DOHH2 (cell line): Measurements from ENCODE around the gene PGM2L1.

ENCODE experiments used
- CTCF ChIP-seq: fragments of 200-600 bp; sonication (generic); IDR thresholded peaks from one replicate; pipeline ENCODE4 v1.5.1; 2014; ENCODE audit warnings: antibody characterized with exemption, mild to moderate bottlenecking, low read depth, low read length; ENCODE audit not compliant: poor library complexity, severe bottlenecking
- EZH2phosphoT487 ChIP-seq: fragments of 200-600 bp; sonication (generic); IDR thresholded peaks from 2 replicates; pipeline ENCODE4 v1.6.1; 2017; ENCODE audit warnings: borderline replicate concordance, mild to moderate bottlenecking, antibody characterized with exemption, low read length, moderate library complexity, mixed read lengths

DNA sequence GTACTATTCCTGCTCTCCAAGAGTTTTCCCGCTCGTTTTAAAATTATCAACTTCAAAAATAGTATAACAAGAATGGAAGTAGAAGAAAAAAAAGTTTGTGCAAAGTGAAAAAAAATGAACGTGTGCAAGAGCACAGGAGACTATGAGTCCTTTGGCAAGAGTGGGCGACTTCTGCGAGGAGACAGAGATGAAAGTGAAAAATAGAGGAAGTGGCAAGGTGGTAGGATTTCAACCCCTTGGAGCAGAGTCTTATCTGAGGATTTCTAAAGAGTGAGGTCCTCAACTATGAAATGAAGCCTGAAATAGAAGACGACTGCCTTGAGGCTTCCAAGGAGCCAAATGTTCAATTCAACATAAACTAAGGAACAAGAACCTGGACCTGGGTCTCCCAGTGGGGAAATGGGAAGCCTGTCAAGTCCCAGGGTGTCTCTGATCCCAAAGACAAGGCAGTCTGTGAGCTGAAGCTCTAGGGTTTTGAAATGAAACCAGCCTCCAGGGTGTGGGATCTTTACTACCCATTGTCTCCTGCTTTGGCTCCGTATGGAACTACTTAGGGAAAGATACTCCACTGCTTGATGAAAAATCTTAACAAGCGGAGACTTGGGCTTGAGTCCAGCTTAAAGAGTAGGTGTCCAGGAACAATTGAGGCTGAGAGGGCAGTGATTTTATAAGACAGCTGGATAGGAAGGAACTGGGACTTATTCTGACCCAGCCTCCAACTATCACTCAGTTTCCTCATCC is 91.6 kb downstream of the PGM2L1 start:
- no peak for TF ChIP-seq CTCF
- TF ChIP-seq EZH2phosphoT487 = no peak
